HEK293 (cell line): ENCODE data around the gene RTN4IP1.
"Not testable (repeated sequence)": the region's sequence is repeated elsewhere in the genome, so short reads cannot be mapped to it uniquely, and the experiment has no call there.

ENCODE experiments used
- CTCF ChIA-PET: fragments of 350-600 bp; formaldehyde crosslinking; extraction: SDS; loops from one replicate; lab custom pipeline; 2021; ENCODE audit warnings: antibody characterized with exemption; lab: Yijun Ruan, JAX
- POLR2A ChIA-PET: fragments of 300-600 bp; formaldehyde crosslinking; extraction: SDS; loops from one replicate; lab custom pipeline; 2020; ENCODE audit warnings: antibody characterized with exemption, inconsistent platforms; lab: Yijun Ruan, JAX
- H3K27ac ChIP-seq: fragments of 200-500 bp; sonication (Bioruptor generic); 2 replicates; pipeline ENCODE4 v1.5.1; 2014; ENCODE audit warnings: low read depth, low read length, control low read depth, inconsistent platforms; ENCODE audit errors: extremely low read depth
- H3K36me3 ChIP-seq, 2 experiments: fragments of 200-500 bp in 1 of 2; sonication (Bioruptor generic) in 1 of 2; 1 replicate in 1 of 2; 2 replicates in 1 of 2; pipeline ENCODE4 v1.5.1; 2014 to 2017; ENCODE audit warnings: inconsistent platforms in 2 of 2, low read length in 2 of 2; ENCODE audit not compliant: control insufficient read depth in 2 of 2, insufficient read depth in 1 of 2
- H3K4me1 ChIP-seq: fragments of 200-500 bp; sonication (Bioruptor generic); 2 replicates; pipeline ENCODE4 v1.5.1; 2014; ENCODE audit warnings: mild to moderate bottlenecking, low read length, inconsistent platforms; ENCODE audit not compliant: control insufficient read depth, insufficient read depth
- H3K4me3 ChIP-seq: 2 replicates; pipeline ENCODE4 v1.5.1; 2011; ENCODE audit warnings: low read depth, mild to moderate bottlenecking, control low read depth, low read length, moderate library complexity
- H3K9me3 ChIP-seq: fragments of 200-500 bp; sonication (Bioruptor generic); 2 replicates; pipeline ENCODE4 v1.5.1; 2014; ENCODE audit warnings: low read depth, low read length, inconsistent platforms; ENCODE audit not compliant: control insufficient read depth, insufficient read depth
- BCL11A ChIP-seq: fragments of 450-650 bp; formaldehyde crosslinking; IDR thresholded peaks from 2 replicates; pipeline ENCODE4 v1.5.1; 2016; ENCODE audit warnings: low read depth, missing biosample characterization, missing genetic modification characterization
- REPIN1 ChIP-seq: fragments of 450-650 bp; formaldehyde crosslinking; IDR thresholded peaks from 2 replicates; pipeline ENCODE4 v1.5.1; 2017; ENCODE audit warnings: missing biosample characterization, missing genetic modification characterization, low read depth
- SCRT2 ChIP-seq: fragments of 450-650 bp; formaldehyde crosslinking; IDR thresholded peaks from 2 replicates; pipeline ENCODE4 v1.5.1; 2016; ENCODE audit warnings: missing biosample characterization, missing genetic modification characterization
- TRIM28 ChIP-seq: IDR thresholded peaks from 2 replicates; pipeline ENCODE4 v1.6.1; 2011; ENCODE audit warnings: low read length, control low read depth, borderline replicate concordance
- ZNF146 ChIP-seq: fragments of 450-650 bp; formaldehyde crosslinking; IDR thresholded peaks from 2 replicates; pipeline ENCODE4 v1.5.1; 2016; ENCODE audit warnings: missing biosample characterization, missing genetic modification characterization
- ZNF16 ChIP-seq: fragments of 450-650 bp; formaldehyde crosslinking; IDR thresholded peaks from 2 replicates; pipeline ENCODE4 v1.5.1; 2016; ENCODE audit warnings: low read depth, missing biosample characterization, missing genetic modification characterization
- ZNF175 ChIP-seq: fragments of 450-650 bp; formaldehyde crosslinking; IDR thresholded peaks from 2 replicates; pipeline ENCODE4 v1.5.1; 2016; ENCODE audit warnings: missing biosample characterization, missing genetic modification characterization
- ZNF292 ChIP-seq: fragments of 450-650 bp; formaldehyde crosslinking; IDR thresholded peaks from 2 replicates; pipeline ENCODE4 v1.5.1; 2016; ENCODE audit warnings: low read depth, missing biosample characterization, missing genetic modification characterization, borderline replicate concordance
- ZNF341 ChIP-seq: fragments of 450-650 bp; formaldehyde crosslinking; IDR thresholded peaks from 2 replicates; pipeline ENCODE4; 2016; ENCODE audit warnings: low read depth, missing biosample characterization, missing genetic modification characterization
- ZNF433 ChIP-seq: fragments of 450-650 bp; formaldehyde crosslinking; IDR thresholded peaks from 2 replicates; pipeline ENCODE4 v1.5.1; 2016; ENCODE audit warnings: missing biosample characterization, missing genetic modification characterization, low read depth
- ZNF514 ChIP-seq: fragments of 450-650 bp; formaldehyde crosslinking; IDR thresholded peaks from 2 replicates; pipeline ENCODE4 v1.5.1; 2016; ENCODE audit warnings: missing biosample characterization, missing genetic modification characterization
- ZNF561 ChIP-seq: fragments of 450-650 bp; IDR thresholded peaks from 2 replicates; pipeline ENCODE4 v1.5.1; 2018; ENCODE audit warnings: missing biosample characterization, missing genetic modification characterization, borderline replicate concordance
- ZNF585B ChIP-seq: fragments of 450-650 bp; formaldehyde crosslinking; IDR thresholded peaks from 2 replicates; pipeline ENCODE4 v1.5.1; 2016; ENCODE audit warnings: missing biosample characterization, missing genetic modification characterization
- ZNF623 ChIP-seq: fragments of 450-650 bp; formaldehyde crosslinking; IDR thresholded peaks from 2 replicates; pipeline ENCODE4 v1.5.1; 2016; ENCODE audit warnings: missing biosample characterization, missing genetic modification characterization
- ZNF660 ChIP-seq: fragments of 450-650 bp; IDR thresholded peaks from 2 replicates; pipeline ENCODE4 v1.5.1; 2018; ENCODE audit warnings: missing biosample characterization, mild to moderate bottlenecking, missing genetic modification characterization
- TF ChIP-seq, protein P1 (sequence below): fragments of 450-650 bp; formaldehyde crosslinking; IDR thresholded peaks from 2 replicates; pipeline ENCODE4 v1.5.1; 2016; ENCODE audit warnings: missing biosample characterization, missing genetic modification characterization
- TF ChIP-seq, protein P2 (sequence below): fragments of 450-650 bp; formaldehyde crosslinking; IDR thresholded peaks from 2 replicates; pipeline ENCODE4 v1.5.1; 2016; ENCODE audit warnings: missing biosample characterization, missing genetic modification characterization, low read depth
- TF ChIP-seq, protein P3 (sequence below): fragments of 450-650 bp; formaldehyde crosslinking; IDR thresholded peaks from 2 replicates; pipeline ENCODE4 v1.5.1; 2016; ENCODE audit warnings: missing biosample characterization, missing genetic modification characterization
- TF ChIP-seq, protein P4 (sequence below): fragments of 450-650 bp; formaldehyde crosslinking; IDR thresholded peaks from 2 replicates; pipeline ENCODE4 v1.5.1; 2016; ENCODE audit warnings: missing biosample characterization, missing genetic modification characterization
- TF ChIP-seq, protein P5 (sequence below): IDR thresholded peaks from 2 replicates; pipeline ENCODE4 v1.6.1; 2011; ENCODE audit warnings: mild to moderate bottlenecking, low read depth, low read length, borderline replicate concordance

Gene RTN4IP1

DNA sequence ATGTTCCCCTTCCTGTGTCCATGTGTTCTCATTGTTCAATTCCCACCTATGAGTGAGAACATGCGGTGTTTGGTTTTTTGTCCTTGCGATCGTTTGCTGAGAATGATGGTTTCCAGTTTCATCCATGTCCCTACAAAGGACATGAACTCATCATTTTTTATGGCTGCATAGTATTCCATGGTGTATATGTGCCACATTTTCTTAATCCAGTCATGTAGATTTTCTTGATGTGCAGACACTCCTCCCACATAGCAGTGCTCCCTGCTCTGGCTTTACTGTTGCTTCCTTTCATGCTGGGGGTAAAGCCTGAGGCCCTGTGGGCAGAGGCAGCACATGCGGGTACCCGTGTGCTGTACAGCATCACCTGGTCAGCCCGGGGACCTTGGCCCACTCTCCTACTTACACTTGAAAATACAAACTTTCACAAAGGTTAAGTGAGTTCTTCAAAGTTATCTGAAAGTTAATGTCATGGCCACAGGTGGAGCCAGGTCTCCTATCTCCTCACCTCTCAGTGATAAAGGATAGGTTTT lies 80.3 kb downstream of the RTN4IP1 start:
- H3K9me3 ChIP-seq, POLR2A ChIA-PET, H3K27ac ChIP-seq, H3K36me3 ChIP-seq, H3K4me1 ChIP-seq, H3K4me3 ChIP-seq: not testable (repeated sequence)
- TF ChIP-seq ZNF146 (tag by site-specific recombination) = peak; percentile 79
- CTCF ChIA-PET = interaction anchor here (1.0 kb wide), 1 partner anchor 104 kb away, joined by 3 read pairs; no protein-coding TSS in a partner anchor

DNA sequence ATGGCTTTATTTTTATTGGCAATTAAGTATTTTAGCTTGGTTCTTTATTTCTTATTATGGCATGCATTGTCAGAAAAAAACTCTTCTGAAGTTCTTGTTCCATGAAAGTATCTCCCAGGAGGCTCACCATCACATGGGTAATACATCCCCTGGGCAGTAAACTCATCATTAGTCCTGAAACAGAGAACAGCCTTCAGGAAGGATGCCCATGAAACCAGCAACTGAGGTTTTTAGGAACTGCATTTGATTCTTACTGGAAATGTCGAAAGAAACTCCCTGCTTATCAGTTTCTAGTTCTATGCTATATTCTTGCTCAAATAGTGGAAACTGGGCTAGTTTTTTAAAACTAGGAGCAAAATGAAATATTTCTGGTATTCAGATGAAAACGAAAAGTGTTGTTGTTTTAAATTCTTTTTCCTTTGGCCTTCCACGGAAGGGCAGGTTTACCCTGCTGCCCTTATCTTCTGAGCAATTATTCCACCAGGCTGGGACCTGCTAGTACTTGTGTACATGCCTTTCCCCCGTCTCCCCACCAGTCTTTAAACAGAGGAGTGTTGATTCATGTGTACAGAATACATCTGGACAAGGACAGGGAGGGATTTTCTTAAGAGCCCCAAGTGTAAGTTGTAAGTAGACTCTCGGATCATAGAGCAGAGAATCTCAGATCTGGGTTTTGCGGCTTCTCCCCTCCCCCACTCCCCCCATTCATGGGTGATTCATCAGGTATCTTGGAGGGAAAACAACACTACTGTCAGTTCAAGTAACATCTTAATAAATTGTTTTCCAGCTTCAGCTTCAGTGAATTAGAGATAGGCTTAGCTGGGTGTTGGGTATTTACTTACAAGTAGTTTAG lies 81.5 kb downstream of the RTN4IP1 start:
- no peaks in the 10 kb centered on the region for H3K4me1 ChIP-seq
- no peaks in the 10 kb centered on the region for H3K36me3 ChIP-seq
- H3K4me3 ChIP-seq = no peak overlapping the region
- CTCF ChIA-PET = interaction anchor here (0.9 to 1.0 kb wide), 2 partner anchors 26 to 102 kb away, joined by 3 read pairs; no protein-coding TSS in a partner anchor
- H3K27ac ChIP-seq = no peak overlapping the region
- no peaks in the 10 kb centered on the region for H3K9me3 ChIP-seq
- POLR2A ChIA-PET = no interaction called here
- TF ChIP-seq SCRT2 (tag by site-specific recombination) (0 out of 2 replicates have a peak, but pooled peaks have one; percentile 14), ZNF623 (no peak), ZNF433 (tag by site-specific recombination) (no peak), TRIM28 (0 out of 2 replicates have a peak, but pooled peaks have one; percentile 29), ZNF292 (no peak), REPIN1 (tag by site-specific recombination) (no peak), ZNF341 (tag by site-specific recombination) (no peak)
- TF ChIP-seq, protein P1, sequence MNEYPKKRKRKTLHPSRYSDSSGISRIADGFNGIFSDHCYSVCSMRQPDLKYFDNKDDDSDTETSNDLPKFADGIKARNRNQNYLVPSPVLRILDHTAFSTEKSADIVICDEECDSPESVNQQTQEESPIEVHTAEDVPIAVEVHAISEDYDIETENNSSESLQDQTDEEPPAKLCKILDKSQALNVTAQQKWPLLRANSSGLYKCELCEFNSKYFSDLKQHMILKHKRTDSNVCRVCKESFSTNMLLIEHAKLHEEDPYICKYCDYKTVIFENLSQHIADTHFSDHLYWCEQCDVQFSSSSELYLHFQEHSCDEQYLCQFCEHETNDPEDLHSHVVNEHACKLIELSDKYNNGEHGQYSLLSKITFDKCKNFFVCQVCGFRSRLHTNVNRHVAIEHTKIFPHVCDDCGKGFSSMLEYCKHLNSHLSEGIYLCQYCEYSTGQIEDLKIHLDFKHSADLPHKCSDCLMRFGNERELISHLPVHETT (tag by site-specific recombination) = no peak

DNA sequence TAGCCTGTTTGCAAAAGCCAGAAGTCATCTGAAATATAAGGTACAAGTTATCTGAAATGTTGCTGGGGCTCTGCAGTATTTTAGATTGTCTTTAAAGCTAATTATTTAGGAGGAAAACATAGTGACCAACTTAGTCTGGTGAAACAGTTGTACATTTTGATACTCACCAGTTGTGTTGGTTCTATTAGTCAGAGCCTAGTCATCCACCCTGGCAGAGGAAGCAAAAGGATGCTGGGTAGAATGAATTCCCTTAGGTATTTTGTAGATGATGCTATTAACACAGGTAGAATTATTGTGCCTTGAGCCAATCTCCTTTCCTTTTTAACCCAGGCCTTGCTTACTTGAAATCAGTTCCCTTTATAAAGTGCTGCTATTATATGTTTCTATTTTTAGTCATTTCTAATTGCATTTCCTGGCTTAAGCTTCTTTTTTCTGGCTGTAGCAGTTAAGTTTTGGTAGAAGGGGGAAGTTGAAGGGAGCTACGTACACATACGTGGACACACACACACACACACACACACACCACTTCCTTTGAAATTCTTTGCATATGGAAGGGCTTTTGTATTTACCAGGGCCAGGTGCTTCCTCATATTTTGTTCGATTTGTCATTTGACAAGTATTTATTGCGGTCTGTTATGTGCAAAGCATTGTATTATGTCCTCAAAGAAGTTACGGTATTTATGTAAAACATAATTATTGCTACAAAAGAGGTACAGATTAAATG lies 82.4 kb downstream of the RTN4IP1 start:
- no peaks in the 10 kb centered on the region for H3K36me3 ChIP-seq
- CTCF ChIA-PET = interaction anchor here (0.8 kb wide), 1 partner anchor 102 kb away, joined by 3 read pairs; no protein-coding TSS in a partner anchor
- no peak overlapping the region for H3K27ac ChIP-seq
- POLR2A ChIA-PET = interaction anchor here (0.6 kb wide), 1 partner anchor 208 kb away, joined by 3 read pairs; no protein-coding TSS in a partner anchor
- H3K9me3 ChIP-seq = no peaks in the 10 kb centered on the region
- no peak overlapping the region for H3K4me3 ChIP-seq
- no peaks in the 10 kb centered on the region for H3K4me1 ChIP-seq
- TF ChIP-seq ZNF175 (tag by site-specific recombination) = no peak
- TF ChIP-seq, protein P2, sequence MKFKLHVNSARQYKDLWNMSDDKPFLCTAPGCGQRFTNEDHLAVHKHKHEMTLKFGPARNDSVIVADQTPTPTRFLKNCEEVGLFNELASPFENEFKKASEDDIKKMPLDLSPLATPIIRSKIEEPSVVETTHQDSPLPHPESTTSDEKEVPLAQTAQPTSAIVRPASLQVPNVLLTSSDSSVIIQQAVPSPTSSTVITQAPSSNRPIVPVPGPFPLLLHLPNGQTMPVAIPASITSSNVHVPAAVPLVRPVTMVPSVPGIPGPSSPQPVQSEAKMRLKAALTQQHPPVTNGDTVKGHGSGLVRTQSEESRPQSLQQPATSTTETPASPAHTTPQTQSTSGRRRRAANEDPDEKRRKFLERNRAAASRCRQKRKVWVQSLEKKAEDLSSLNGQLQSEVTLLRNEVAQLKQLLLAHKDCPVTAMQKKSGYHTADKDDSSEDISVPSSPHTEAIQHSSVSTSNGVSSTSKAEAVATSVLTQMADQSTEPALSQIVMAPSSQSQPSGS (tag by site-specific recombination) = no peak
- no peak for TF ChIP-seq ZNF585B (tag by site-specific recombination)
- no peak for TF ChIP-seq ZNF561 (tag by site-specific recombination)
- no peak for TF ChIP-seq ZNF660 (tag by site-specific recombination)
- no peak for TF ChIP-seq ZNF16 (tag by site-specific recombination)
- TF ChIP-seq, protein P3, sequence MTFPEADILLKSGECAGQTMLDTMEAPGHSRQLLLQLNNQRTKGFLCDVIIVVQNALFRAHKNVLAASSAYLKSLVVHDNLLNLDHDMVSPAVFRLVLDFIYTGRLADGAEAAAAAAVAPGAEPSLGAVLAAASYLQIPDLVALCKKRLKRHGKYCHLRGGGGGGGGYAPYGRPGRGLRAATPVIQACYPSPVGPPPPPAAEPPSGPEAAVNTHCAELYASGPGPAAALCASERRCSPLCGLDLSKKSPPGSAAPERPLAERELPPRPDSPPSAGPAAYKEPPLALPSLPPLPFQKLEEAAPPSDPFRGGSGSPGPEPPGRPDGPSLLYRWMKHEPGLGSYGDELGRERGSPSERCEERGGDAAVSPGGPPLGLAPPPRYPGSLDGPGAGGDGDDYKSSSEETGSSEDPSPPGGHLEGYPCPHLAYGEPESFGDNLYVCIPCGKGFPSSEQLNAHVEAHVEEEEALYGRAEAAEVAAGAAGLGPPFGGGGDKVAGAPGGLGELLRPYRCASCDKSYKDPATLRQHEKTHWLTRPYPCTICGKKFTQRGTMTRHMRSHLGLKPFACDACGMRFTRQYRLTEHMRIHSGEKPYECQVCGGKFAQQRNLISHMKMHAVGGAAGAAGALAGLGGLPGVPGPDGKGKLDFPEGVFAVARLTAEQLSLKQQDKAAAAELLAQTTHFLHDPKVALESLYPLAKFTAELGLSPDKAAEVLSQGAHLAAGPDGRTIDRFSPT (tag by site-specific recombination) = no peak
- no peak for TF ChIP-seq ZNF514
- TF ChIP-seq BCL11A (tag by site-specific recombination) = no peak
- TF ChIP-seq ZNF292 = no peak
- TF ChIP-seq, protein P4, sequence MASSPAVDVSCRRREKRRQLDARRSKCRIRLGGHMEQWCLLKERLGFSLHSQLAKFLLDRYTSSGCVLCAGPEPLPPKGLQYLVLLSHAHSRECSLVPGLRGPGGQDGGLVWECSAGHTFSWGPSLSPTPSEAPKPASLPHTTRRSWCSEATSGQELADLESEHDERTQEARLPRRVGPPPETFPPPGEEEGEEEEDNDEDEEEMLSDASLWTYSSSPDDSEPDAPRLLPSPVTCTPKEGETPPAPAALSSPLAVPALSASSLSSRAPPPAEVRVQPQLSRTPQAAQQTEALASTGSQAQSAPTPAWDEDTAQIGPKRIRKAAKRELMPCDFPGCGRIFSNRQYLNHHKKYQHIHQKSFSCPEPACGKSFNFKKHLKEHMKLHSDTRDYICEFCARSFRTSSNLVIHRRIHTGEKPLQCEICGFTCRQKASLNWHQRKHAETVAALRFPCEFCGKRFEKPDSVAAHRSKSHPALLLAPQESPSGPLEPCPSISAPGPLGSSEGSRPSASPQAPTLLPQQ (tag by site-specific recombination) = no peak
- TF ChIP-seq, protein P5, sequence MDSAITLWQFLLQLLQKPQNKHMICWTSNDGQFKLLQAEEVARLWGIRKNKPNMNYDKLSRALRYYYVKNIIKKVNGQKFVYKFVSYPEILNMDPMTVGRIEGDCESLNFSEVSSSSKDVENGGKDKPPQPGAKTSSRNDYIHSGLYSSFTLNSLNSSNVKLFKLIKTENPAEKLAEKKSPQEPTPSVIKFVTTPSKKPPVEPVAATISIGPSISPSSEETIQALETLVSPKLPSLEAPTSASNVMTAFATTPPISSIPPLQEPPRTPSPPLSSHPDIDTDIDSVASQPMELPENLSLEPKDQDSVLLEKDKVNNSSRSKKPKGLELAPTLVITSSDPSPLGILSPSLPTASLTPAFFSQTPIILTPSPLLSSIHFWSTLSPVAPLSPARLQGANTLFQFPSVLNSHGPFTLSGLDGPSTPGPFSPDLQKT = no peak
